Calu3 (cell line): ENCODE results near the gene SMPD3. TPM values are rescaled to one million over a fixed set of nuclear protein-coding genes. Genes with fewer than 3 reads are reported as not detected.

Experiments
- BruUV-seq: library from RNA; stranded (reverse); fragments of 400-500 nt; replicated peaks from 2 replicates; lab custom pipeline; 2021; lab: Mats Ljungman, UMichigan
- CTCF ChIA-PET: fragments of 300-600 bp; sonication (Branson Sonifier 250); formaldehyde crosslinking; loops from one replicate; lab custom pipeline; 2022; ENCODE audit warnings: antibody characterized with exemption; lab: Charles Lee
- DNase-seq: peaks from one replicate; pipeline ENCODE4 v3.0.0; 2022
- H3K27ac Mint-ChIP-seq: one replicate; pipeline ENCODE4 v1.8.0; 2022; ENCODE audit warnings: mixed read lengths; ENCODE audit not compliant: unreplicated experiment
- H3K27me3 Mint-ChIP-seq: one replicate; pipeline ENCODE4 v1.8.0; 2022; ENCODE audit warnings: mixed read lengths; ENCODE audit not compliant: unreplicated experiment
- H3K36me3 Mint-ChIP-seq: one replicate; pipeline ENCODE4 v1.8.0; 2022; ENCODE audit warnings: mild to moderate bottlenecking, moderate library complexity, mixed read lengths; ENCODE audit not compliant: insufficient read depth, unreplicated experiment
- H3K4me1 Mint-ChIP-seq: one replicate; pipeline ENCODE4 v1.8.0; 2022; ENCODE audit warnings: mild to moderate bottlenecking, low read depth, mixed read lengths; ENCODE audit not compliant: unreplicated experiment
- H3K4me3 Mint-ChIP-seq: one replicate; pipeline ENCODE4 v1.8.0; 2022; ENCODE audit warnings: mild to moderate bottlenecking, low read depth, moderate library complexity, mixed read lengths; ENCODE audit not compliant: unreplicated experiment
- H3K9me3 Mint-ChIP-seq: one replicate; pipeline ENCODE4 v1.8.0; 2022; ENCODE audit warnings: low read depth, mixed read lengths; ENCODE audit not compliant: unreplicated experiment
- CTCF ChIP-seq: fragments of 200-600 bp; IDR thresholded peaks from one replicate; pipeline ENCODE4 v1.8.0; 2022; ENCODE audit warnings: antibody characterized with exemption; ENCODE audit not compliant: unreplicated experiment
- intact Hi-C: fragments of 100-400 bp; cut with micrococcal nuclease; formaldehyde crosslinking; loops from one replicate; pipeline ENCODE4 v1.10.0; 2022; ENCODE audit not compliant: unreplicated experiment
- total RNA-seq: library from RNA; stranded (reverse); gene quantifications from 2 replicates; pipeline ENCODE4 v1.2.3, GENCODE V29; 2022

Gene SMPD3
- total RNA-seq, 1 experiment from 2014 or later, result 0.42 TPM

- CTCF ChIA-PET, result interaction anchor here (0.9 kb wide), 1 partner anchor 17 kb away, joined by 4 read pairs; no protein-coding TSS in a partner anchor
- H3K9me3 Mint-ChIP-seq, result peaks cover 3% of the 10 kb centered on the region
- peaks cover 23% of the 10 kb centered on the region for H3K4me1 Mint-ChIP-seq
- H3K27ac Mint-ChIP-seq, result no peak overlapping the region
- no peaks in the 10 kb centered on the region for H3K36me3 Mint-ChIP-seq
- no peak for DNase-seq
- no peak overlapping the region for H3K4me3 Mint-ChIP-seq
- intact Hi-C loops, result no loop called here
- H3K27me3 Mint-ChIP-seq, result no peaks in the 10 kb centered on the region
- no peak for TF ChIP-seq CTCF
- BruUV-seq, result no TSS peak
Measured at GRCh38 chr16:68486502-68487202, 38.3 kb upstream of the SMPD3 start.

- CTCF ChIA-PET, result no interaction called here
- TF ChIP-seq CTCF, result no peak
- Mint-ChIP-seq H3K4me1 (peaks cover 7% of the 10 kb centered on the region), H3K4me3 (no peak overlapping the region), H3K36me3 (no peaks in the 10 kb centered on the region), H3K9me3 (peaks cover 3% of the 10 kb centered on the region), H3K27me3 (peaks cover 19% of the 10 kb centered on the region), H3K27ac (no peak overlapping the region)
- DNase-seq, result no peak
- no TSS peak for BruUV-seq
- intact Hi-C loops, result no loop called here
Measured at GRCh38 chr16:68481636-68482035, 33.3 kb upstream of the SMPD3 start.

GRCh38 chr16:68480084-68480995, 32.0 kb upstream of the SMPD3 start:
- peaks cover 19% of the 10 kb centered on the region for H3K27me3 Mint-ChIP-seq
- DNase-seq, result no peak
- intact Hi-C loops, result no loop called here
- CTCF ChIA-PET, result no interaction called here
- H3K36me3 Mint-ChIP-seq, result no peaks in the 10 kb centered on the region
- H3K4me3 Mint-ChIP-seq, result no peak overlapping the region
- H3K27ac Mint-ChIP-seq, result no peak overlapping the region
- no TSS peak for BruUV-seq
- peaks cover 7% of the 10 kb centered on the region for H3K9me3 Mint-ChIP-seq
- no peak for TF ChIP-seq CTCF
- H3K4me1 Mint-ChIP-seq, result peaks cover 12% of the 10 kb centered on the region

GRCh38 chr16:68479271-68479670, 31.0 kb upstream of the SMPD3 start:
- Mint-ChIP-seq H3K36me3 (no peaks in the 10 kb centered on the region), H3K4me3 (no peak overlapping the region), H3K9me3 (peaks cover 7% of the 10 kb centered on the region), H3K27ac (no peak overlapping the region), H3K27me3 (peaks cover 19% of the 10 kb centered on the region), H3K4me1 (peaks cover 18% of the 10 kb centered on the region)
- no peak for TF ChIP-seq CTCF
- intact Hi-C loops, result no loop called here
- CTCF ChIA-PET, result interaction anchor here (0.5 kb wide), 1 partner anchor 393 kb away, joined by 3 read pairs; no protein-coding TSS in a partner anchor
- BruUV-seq, result no TSS peak
- DNase-seq, result no peak
